GM12878 (cell line): ENCODE data around the gene YTHDF1.

Source experiments
- CTCF ChIP-seq, 3 experiments: IDR thresholded peaks in 2 of 3; conservative IDR thresholded peaks in 1 of 3; 2 replicates each; pipeline ENCODE4 v1.5.1; 2011; ENCODE audit warnings: low read depth in 3 of 3, low read length in 3 of 3, mild to moderate bottlenecking in 3 of 3, control low read depth in 2 of 3, moderate library complexity in 2 of 3, inconsistent platforms in 1 of 3, mixed read lengths in 1 of 3; ENCODE audit not compliant: control insufficient read depth in 2 of 3, insufficient read depth in 1 of 3; ENCODE audit errors: extremely low read depth in 1 of 3
- GABPA ChIP-seq: IDR thresholded peaks from 2 replicates; pipeline ENCODE4 v1.6.1; 2014; ENCODE audit warnings: antibody characterized with exemption, low read depth, mild to moderate bottlenecking, inconsistent platforms
- HCFC1 ChIP-seq: fragments of 150-350 bp; IDR thresholded peaks from 2 replicates; pipeline ENCODE4 v1.6.1; 2014; ENCODE audit warnings: low read length
- NFYB ChIP-seq: IDR thresholded peaks from 2 replicates; pipeline ENCODE4 v1.6.1; 2011; ENCODE audit warnings: low read depth, mild to moderate bottlenecking, low read length, improper control_type of control experiment, moderate library complexity; ENCODE audit not compliant: insufficient read depth
- PAX5 ChIP-seq: IDR thresholded peaks from 2 replicates; pipeline ENCODE4 v1.6.1; 2011; ENCODE audit warnings: low read depth, low read length, borderline replicate concordance
- PAX8 ChIP-seq: fragments of 450-650 bp; IDR thresholded peaks from 2 replicates; pipeline ENCODE4 v1.6.1; 2017; ENCODE audit warnings: mild to moderate bottlenecking, moderate library complexity
- POLR2A ChIP-seq: IDR thresholded peaks from 2 replicates; pipeline ENCODE4 v1.6.1; 2011; ENCODE audit warnings: low read depth, mild to moderate bottlenecking, low read length
- POLR2AphosphoS5 ChIP-seq: IDR thresholded peaks from 2 replicates; pipeline ENCODE4 v1.6.1; 2011; ENCODE audit warnings: mild to moderate bottlenecking, low read length, inconsistent platforms
- RAD51 ChIP-seq: fragments of 450-650 bp; IDR thresholded peaks from 2 replicates; pipeline ENCODE4 v1.6.1; 2016; ENCODE audit warnings: moderate library complexity, mild to moderate bottlenecking, inconsistent platforms
- RELA ChIP-seq: fragments of 450-650 bp; IDR thresholded peaks from 2 replicates; pipeline ENCODE4 v1.8.0; 2014; ENCODE audit warnings: borderline replicate concordance; ENCODE audit not compliant: partially characterized antibody
- SPI1 ChIP-seq: IDR thresholded peaks from 2 replicates; pipeline ENCODE4 v1.6.1; 2011; ENCODE audit warnings: low read depth, mild to moderate bottlenecking, low read length, moderate library complexity, borderline replicate concordance; ENCODE audit not compliant: insufficient read depth
- TAF1 ChIP-seq: IDR thresholded peaks from 2 replicates; pipeline ENCODE4 v1.6.1; 2011; ENCODE audit warnings: mild to moderate bottlenecking, low read depth, low read length, borderline replicate concordance

- TF ChIP-seq TAF1 (no peak), CTCF (IDR thresholded peaks at IDR 0.05 in 2 of 3, conservative IDR thresholded peaks at IDR 0.05 in 1 of 3; ENCODE audit: control insufficient read depth in 2 of 3, extremely low read depth in 1 of 3, insufficient read depth in 1 of 3, low read depth in 3 of 3, low read length in 3 of 3) (no peak), SPI1 (no peak), POLR2A (no peak), HCFC1 (no peak), POLR2AphosphoS5 (no peak), GABPA (no peak), PAX8 (no peak), NFYB (no peak), RAD51 (no peak), PAX5 (no peak), RELA (no peak)
Measured at GRCh38 chr20:63206878-63207277, 9.1 kb downstream of the YTHDF1 start.
